ENCODE measurements around the gene SRGAP2C.
"Not testable (repeated sequence)": the region's sequence is repeated elsewhere in the genome, so short reads cannot be mapped to it uniquely, and the experiment has no call there.

Gene SRGAP2C

GRCh38 chr1:121234090-121234759 lies 49.5 kb downstream of the SRGAP2C start:
- not testable (repeated sequence) for H3K27me3 ChIP-seq (replicated peaks; ENCODE audit: control insufficient read depth, insufficient read depth, low read length); H3K4me3 ChIP-seq (ENCODE audit: low read length); H3K36me3 ChIP-seq (ENCODE audit: control insufficient read depth, insufficient read depth, low read length, severe bottlenecking); H3K9ac ChIP-seq (ENCODE audit: low read length); H3K4me1 ChIP-seq (ENCODE audit: control insufficient read depth, insufficient read depth, low read length); DNase-seq (ENCODE audit: low read depth); H3K9me3 ChIP-seq (ENCODE audit: control insufficient read depth, low read length)

- not testable (repeated sequence) for H3K36me3 ChIP-seq (ENCODE audit: control insufficient read depth, insufficient read depth, low read length, severe bottlenecking); H3K4me1 ChIP-seq (ENCODE audit: control insufficient read depth, insufficient read depth, low read length); H3K27me3 ChIP-seq (replicated peaks; ENCODE audit: control insufficient read depth, insufficient read depth, low read length); H3K9me3 ChIP-seq (ENCODE audit: control insufficient read depth, low read length); H3K4me3 ChIP-seq (ENCODE audit: low read length); H3K9ac ChIP-seq (ENCODE audit: low read length); DNase-seq (ENCODE audit: low read depth)
These were observed 53.6 kb downstream of the SRGAP2C start for GRCh38 chr1:121238384-121238783.

- DNase-seq (ENCODE audit: low read depth); H3K27me3 ChIP-seq (replicated peaks; ENCODE audit: control insufficient read depth, insufficient read depth, low read length); H3K4me3 ChIP-seq (ENCODE audit: low read length); H3K36me3 ChIP-seq (ENCODE audit: control insufficient read depth, insufficient read depth, low read length, severe bottlenecking); H3K4me1 ChIP-seq (ENCODE audit: control insufficient read depth, insufficient read depth, low read length); H3K9me3 ChIP-seq (ENCODE audit: control insufficient read depth, low read length); H3K9ac ChIP-seq (ENCODE audit: low read length): not testable (repeated sequence)
These were observed 59.1 kb downstream of the SRGAP2C start for GRCh38 chr1:121243913-121244312.

- H3K9me3 ChIP-seq (ENCODE audit: control insufficient read depth, low read length); DNase-seq (ENCODE audit: low read depth); H3K4me3 ChIP-seq (ENCODE audit: low read length); H3K36me3 ChIP-seq (ENCODE audit: control insufficient read depth, insufficient read depth, low read length, severe bottlenecking); H3K9ac ChIP-seq (ENCODE audit: low read length); H3K27me3 ChIP-seq (replicated peaks; ENCODE audit: control insufficient read depth, insufficient read depth, low read length); H3K4me1 ChIP-seq (ENCODE audit: control insufficient read depth, insufficient read depth, low read length): not testable (repeated sequence)
These were observed 61.6 kb downstream of the SRGAP2C start for GRCh38 chr1:121246399-121246798.

- not testable (repeated sequence) for DNase-seq (ENCODE audit: low read depth); H3K4me3 ChIP-seq (ENCODE audit: low read length); H3K36me3 ChIP-seq (ENCODE audit: control insufficient read depth, insufficient read depth, low read length, severe bottlenecking); H3K9me3 ChIP-seq (ENCODE audit: control insufficient read depth, low read length); H3K4me1 ChIP-seq (ENCODE audit: control insufficient read depth, insufficient read depth, low read length); H3K27me3 ChIP-seq (replicated peaks; ENCODE audit: control insufficient read depth, insufficient read depth, low read length); H3K9ac ChIP-seq (ENCODE audit: low read length)
These were observed 67.9 kb downstream of the SRGAP2C start for GRCh38 chr1:121252656-121253055.

- H3K9ac ChIP-seq (ENCODE audit: low read length); H3K4me3 ChIP-seq (ENCODE audit: low read length); DNase-seq (ENCODE audit: low read depth); H3K27me3 ChIP-seq (replicated peaks; ENCODE audit: control insufficient read depth, insufficient read depth, low read length); H3K4me1 ChIP-seq (ENCODE audit: control insufficient read depth, insufficient read depth, low read length); H3K36me3 ChIP-seq (ENCODE audit: control insufficient read depth, insufficient read depth, low read length, severe bottlenecking); H3K9me3 ChIP-seq (ENCODE audit: control insufficient read depth, low read length): not testable (repeated sequence)
These were observed 69.8 kb downstream of the SRGAP2C start for GRCh38 chr1:121254618-121255017.

GRCh38 chr1:121257632-121258031 lies 72.9 kb downstream of the SRGAP2C start:
- H3K9ac ChIP-seq (ENCODE audit: low read length); H3K9me3 ChIP-seq (ENCODE audit: control insufficient read depth, low read length); H3K36me3 ChIP-seq (ENCODE audit: control insufficient read depth, insufficient read depth, low read length, severe bottlenecking); H3K4me1 ChIP-seq (ENCODE audit: control insufficient read depth, insufficient read depth, low read length); H3K27me3 ChIP-seq (replicated peaks; ENCODE audit: control insufficient read depth, insufficient read depth, low read length); DNase-seq (ENCODE audit: low read depth); H3K4me3 ChIP-seq (ENCODE audit: low read length): not testable (repeated sequence)

GRCh38 chr1:121258134-121258533 lies 73.4 kb downstream of the SRGAP2C start:
- not testable (repeated sequence) for H3K36me3 ChIP-seq (ENCODE audit: control insufficient read depth, insufficient read depth, low read length, severe bottlenecking); H3K9me3 ChIP-seq (ENCODE audit: control insufficient read depth, low read length); DNase-seq (ENCODE audit: low read depth); H3K9ac ChIP-seq (ENCODE audit: low read length); H3K27me3 ChIP-seq (replicated peaks; ENCODE audit: control insufficient read depth, insufficient read depth, low read length); H3K4me3 ChIP-seq (ENCODE audit: low read length); H3K4me1 ChIP-seq (ENCODE audit: control insufficient read depth, insufficient read depth, low read length)

- H3K36me3 ChIP-seq (ENCODE audit: control insufficient read depth, insufficient read depth, low read length, severe bottlenecking); H3K27me3 ChIP-seq (replicated peaks; ENCODE audit: control insufficient read depth, insufficient read depth, low read length); H3K9ac ChIP-seq (ENCODE audit: low read length); H3K9me3 ChIP-seq (ENCODE audit: control insufficient read depth, low read length); DNase-seq (ENCODE audit: low read depth); H3K4me3 ChIP-seq (ENCODE audit: low read length); H3K4me1 ChIP-seq (ENCODE audit: control insufficient read depth, insufficient read depth, low read length): not testable (repeated sequence)
These were observed 75.4 kb downstream of the SRGAP2C start for GRCh38 chr1:121260205-121260604.

GRCh38 chr1:121262163-121262562 lies 77.4 kb downstream of the SRGAP2C start:
- H3K36me3 ChIP-seq (ENCODE audit: control insufficient read depth, insufficient read depth, low read length, severe bottlenecking); H3K9me3 ChIP-seq (ENCODE audit: control insufficient read depth, low read length); H3K9ac ChIP-seq (ENCODE audit: low read length); H3K4me3 ChIP-seq (ENCODE audit: low read length); DNase-seq (ENCODE audit: low read depth); H3K27me3 ChIP-seq (replicated peaks; ENCODE audit: control insufficient read depth, insufficient read depth, low read length); H3K4me1 ChIP-seq (ENCODE audit: control insufficient read depth, insufficient read depth, low read length): not testable (repeated sequence)

GRCh38 chr1:121263789-121264244 lies 79.0 kb downstream of the SRGAP2C start:
- DNase-seq (ENCODE audit: low read depth): peak; percentile 15

GRCh38 chr1:121267072-121267471 lies 82.3 kb downstream of the SRGAP2C start:
- DNase-seq (ENCODE audit: low read depth); H3K4me1 ChIP-seq (ENCODE audit: control insufficient read depth, insufficient read depth, low read length); H3K4me3 ChIP-seq (ENCODE audit: low read length); H3K9ac ChIP-seq (ENCODE audit: low read length); H3K27me3 ChIP-seq (replicated peaks; ENCODE audit: control insufficient read depth, insufficient read depth, low read length); H3K36me3 ChIP-seq (ENCODE audit: control insufficient read depth, insufficient read depth, low read length, severe bottlenecking); H3K9me3 ChIP-seq (ENCODE audit: control insufficient read depth, low read length): not testable (repeated sequence)

More at GRCh38 chr1:121263789-121264244, 79.0 kb downstream of the SRGAP2C start:
- H3K4me3 ChIP-seq (ENCODE audit: low read length); H3K4me1 ChIP-seq (ENCODE audit: control insufficient read depth, insufficient read depth, low read length); H3K36me3 ChIP-seq (ENCODE audit: control insufficient read depth, insufficient read depth, low read length, severe bottlenecking); H3K27me3 ChIP-seq (replicated peaks; ENCODE audit: control insufficient read depth, insufficient read depth, low read length); H3K9me3 ChIP-seq (ENCODE audit: control insufficient read depth, low read length); H3K9ac ChIP-seq (ENCODE audit: low read length): not testable (repeated sequence)

All from adipocyte (in vitro differentiated cells).